Vagina (tissue), 2 donors: ENCODE measurements around the gene MBD5. TPM values are rescaled to one million over a fixed set of nuclear protein-coding genes. Genes with fewer than 3 reads are reported as not detected.

ENCODE experiments used
- DNase-seq, 2 donors: peaks; one replicate each; pipeline ENCODE4 v3.0.0-alpha.2; 2017; ENCODE audit errors: extremely low spot score in 2 of 2
- H3K27ac ChIP-seq: fragments of 200-600 bp; sonication (generic); one replicate; pipeline ENCODE4 v1.5.1; 2019
- H3K27me3 ChIP-seq: fragments of 200-600 bp; sonication (generic); one replicate; pipeline ENCODE4 v1.5.1; 2019
- H3K36me3 ChIP-seq, 2 donors: fragments of 200-600 bp; sonication (generic); one replicate each; pipeline ENCODE4 v1.5.1; 2017 to 2019
- H3K4me1 ChIP-seq: fragments of 200-600 bp; sonication (generic); one replicate; pipeline ENCODE4 v1.5.1; 2019
- H3K4me3 ChIP-seq, 2 donors: fragments of 200-600 bp; sonication (generic); 1 replicate in 1 of 2; 2 replicates in 1 of 2; pipeline ENCODE4 v1.5.1; 2016 to 2019
- H3K9me3 ChIP-seq: fragments of 200-600 bp; sonication (generic); one replicate; pipeline ENCODE4 v1.5.1; 2019
- POLR2A ChIP-seq, 2 donors: fragments of 450-650 bp; IDR thresholded peaks; one replicate each; pipeline ENCODE4 v1.6.1; 2017; ENCODE audit warnings: antibody characterized with exemption in 2 of 2, mild to moderate bottlenecking in 2 of 2, moderate library complexity in 2 of 2
- POLR2AphosphoS5 ChIP-seq, 2 donors: sonication (generic); formaldehyde crosslinking; IDR thresholded peaks; one replicate each; pipeline ENCODE4 v1.9.0; 2017; ENCODE audit warnings: antibody characterized with exemption in 2 of 2, mild to moderate bottlenecking in 2 of 2, low read depth in 1 of 2; ENCODE audit not compliant: insufficient read depth in 1 of 2
- intact Hi-C: fragments of 100-400 bp; cut with DNase I; formaldehyde crosslinking; loops from one replicate; pipeline ENCODE4 v1.15.1; 2023
- total RNA-seq: library from RNA; depleted of rRNA; stranded (reverse); fragments of >200 nt; gene quantifications from one replicate; pipeline ENCODE4 v1.2.3, GENCODE V29; 2016
- TF ChIP-seq, protein P1 (sequence below), 3 experiments: fragments of 450-650 bp in 2 of 3; fragments of 200-600 bp in 1 of 3; sonication (generic) in 1 of 3; IDR thresholded peaks; one replicate each; pipeline ENCODE4 v1.5.1; 2017 to 2019; ENCODE audit warnings: antibody characterized with exemption in 3 of 3, mild to moderate bottlenecking in 2 of 3, moderate library complexity in 2 of 3

MBD5 gene
- total RNA-seq, 1 donor from 2014 or later: 32.7 TPM

DNA sequence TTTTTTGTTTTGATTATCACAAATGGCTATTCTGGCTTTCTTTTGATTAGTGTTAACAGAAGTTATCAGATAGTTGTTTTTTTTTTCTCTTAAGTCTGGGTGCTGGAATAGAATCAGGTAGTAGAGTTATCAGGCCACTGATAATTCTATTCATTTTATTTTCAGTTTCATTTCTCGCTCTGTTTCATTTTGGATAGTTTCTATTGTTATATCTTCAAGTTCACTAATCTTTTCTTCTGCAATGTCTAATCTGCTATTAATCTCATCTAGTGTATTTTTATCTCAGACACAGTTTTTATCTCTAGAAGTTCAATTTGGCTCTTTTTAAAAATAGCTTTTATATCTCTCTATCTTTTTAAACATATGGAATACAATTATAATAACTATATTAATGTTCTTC, 381.9 kb downstream of the MBD5 start:
- Histone ChIP-seq H3K27me3 (no peaks in the 10 kb centered on the region), H3K9me3 (no peaks in the 10 kb centered on the region), H3K27ac (no peak overlapping the region), H3K36me3 (no peaks in the 10 kb centered on the region), H3K4me1 (no peaks in the 10 kb centered on the region), H3K4me3 (no peak overlapping the region)
- DNase-seq: no peak
- intact Hi-C loops: no loop called here
- no peak for TF ChIP-seq POLR2AphosphoS5 (IDR thresholded peaks at IDR 0.05; ENCODE audit: insufficient read depth in 1 of 2, low read depth in 1 of 2)

DNA sequence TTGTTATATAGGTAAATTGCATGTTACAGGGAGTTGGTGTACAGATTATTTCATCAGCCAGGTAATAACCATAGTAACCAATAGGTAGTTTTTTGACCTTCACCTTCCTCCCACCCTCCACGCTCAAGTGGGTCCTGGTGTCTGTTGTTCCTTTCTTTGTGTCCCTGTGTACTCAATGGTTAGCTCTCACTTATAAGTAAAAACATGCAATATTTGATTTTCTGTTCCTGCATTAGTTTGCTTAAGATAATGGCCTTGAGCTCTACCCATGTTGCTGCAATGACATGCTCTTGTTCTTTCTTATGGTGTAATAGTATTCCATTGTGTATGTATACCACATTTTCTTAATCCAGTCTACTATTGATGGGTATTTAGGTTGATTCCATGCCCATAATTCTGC, 390.0 kb downstream of the MBD5 start:
- no peaks in the 10 kb centered on the region for H3K4me1 ChIP-seq
- intact Hi-C loops: no loop called here
- no peaks in the 10 kb centered on the region for H3K36me3 ChIP-seq
- no peak for DNase-seq
- no peaks in the 10 kb centered on the region for H3K27me3 ChIP-seq
- H3K4me3 ChIP-seq: no peak overlapping the region
- H3K27ac ChIP-seq: no peak overlapping the region
- peaks cover 12% of the 10 kb centered on the region for H3K9me3 ChIP-seq
- no peak for TF ChIP-seq POLR2AphosphoS5 (IDR thresholded peaks at IDR 0.05; ENCODE audit: insufficient read depth in 1 of 2, low read depth in 1 of 2)
- TF ChIP-seq, protein P1, sequence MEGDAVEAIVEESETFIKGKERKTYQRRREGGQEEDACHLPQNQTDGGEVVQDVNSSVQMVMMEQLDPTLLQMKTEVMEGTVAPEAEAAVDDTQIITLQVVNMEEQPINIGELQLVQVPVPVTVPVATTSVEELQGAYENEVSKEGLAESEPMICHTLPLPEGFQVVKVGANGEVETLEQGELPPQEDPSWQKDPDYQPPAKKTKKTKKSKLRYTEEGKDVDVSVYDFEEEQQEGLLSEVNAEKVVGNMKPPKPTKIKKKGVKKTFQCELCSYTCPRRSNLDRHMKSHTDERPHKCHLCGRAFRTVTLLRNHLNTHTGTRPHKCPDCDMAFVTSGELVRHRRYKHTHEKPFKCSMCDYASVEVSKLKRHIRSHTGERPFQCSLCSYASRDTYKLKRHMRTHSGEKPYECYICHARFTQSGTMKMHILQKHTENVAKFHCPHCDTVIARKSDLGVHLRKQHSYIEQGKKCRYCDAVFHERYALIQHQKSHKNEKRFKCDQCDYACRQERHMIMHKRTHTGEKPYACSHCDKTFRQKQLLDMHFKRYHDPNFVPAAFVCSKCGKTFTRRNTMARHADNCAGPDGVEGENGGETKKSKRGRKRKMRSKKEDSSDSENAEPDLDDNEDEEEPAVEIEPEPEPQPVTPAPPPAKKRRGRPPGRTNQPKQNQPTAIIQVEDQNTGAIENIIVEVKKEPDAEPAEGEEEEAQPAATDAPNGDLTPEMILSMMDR (IDR thresholded peaks at IDR 0.05): no peak
- no peak for TF ChIP-seq POLR2A (IDR thresholded peaks at IDR 0.05)

DNA sequence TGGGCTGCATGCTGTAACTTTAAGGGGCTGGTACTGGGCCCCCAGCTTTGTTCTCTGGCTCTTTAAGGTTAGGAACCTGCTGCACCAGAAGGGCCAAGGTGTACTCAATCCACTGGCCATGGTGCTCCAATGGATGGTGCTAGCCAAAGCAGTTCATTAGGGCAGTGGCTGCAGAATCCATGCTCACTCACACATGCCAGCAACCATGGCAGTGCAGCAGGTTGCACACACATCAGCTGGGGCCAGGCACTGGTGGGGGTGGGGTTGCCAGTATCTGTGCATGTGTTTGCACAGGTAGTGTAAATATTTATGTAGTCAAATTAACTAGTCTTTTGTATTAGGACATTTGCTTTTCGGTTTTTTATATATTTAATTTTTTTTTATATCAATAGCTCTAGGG, 395.4 kb downstream of the MBD5 start:
- Histone ChIP-seq H3K4me1 (no peaks in the 10 kb centered on the region), H3K36me3 (no peaks in the 10 kb centered on the region), H3K27me3 (no peaks in the 10 kb centered on the region), H3K4me3 (no peak overlapping the region), H3K27ac (no peak overlapping the region), H3K9me3 (peaks cover 14% of the 10 kb centered on the region)
- intact Hi-C loops: no loop called here
- no peak for DNase-seq
- no peak for TF ChIP-seq POLR2AphosphoS5 (IDR thresholded peaks at IDR 0.05; ENCODE audit: insufficient read depth in 1 of 2, low read depth in 1 of 2)
- no peak for TF ChIP-seq POLR2A (IDR thresholded peaks at IDR 0.05)
- TF ChIP-seq, protein P1 (IDR thresholded peaks at IDR 0.05): no peak

DNA sequence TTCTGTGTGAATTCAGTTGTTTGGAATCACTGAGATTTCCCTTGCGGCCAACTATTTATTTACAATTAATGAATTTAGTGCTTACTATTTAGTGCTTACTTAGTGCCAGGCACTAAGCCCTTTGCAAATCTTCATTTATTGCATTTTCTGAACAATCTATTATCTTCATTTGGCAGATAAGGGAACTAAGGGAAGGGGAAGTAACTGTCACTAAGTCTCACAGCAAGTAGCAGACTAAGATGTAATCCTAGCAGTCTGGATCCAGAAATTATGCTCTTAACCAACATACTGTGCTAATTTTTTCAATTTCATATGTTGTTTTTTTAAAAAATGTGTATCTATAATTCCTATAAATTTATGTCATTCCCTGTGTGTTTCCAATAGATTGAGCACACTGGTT, 409.2 kb downstream of the MBD5 start:
- intact Hi-C loops: no loop called here
- no peaks in the 10 kb centered on the region for H3K9me3 ChIP-seq
- H3K36me3 ChIP-seq: no peaks in the 10 kb centered on the region
- H3K4me3 ChIP-seq: no peak overlapping the region
- no peaks in the 10 kb centered on the region for H3K4me1 ChIP-seq
- TF ChIP-seq POLR2AphosphoS5 (IDR thresholded peaks at IDR 0.05; ENCODE audit: insufficient read depth in 1 of 2, low read depth in 1 of 2) (no peak), POLR2A (IDR thresholded peaks at IDR 0.05) (no peak)
- TF ChIP-seq, protein P1 (IDR thresholded peaks at IDR 0.05): no peak
- no peaks in the 10 kb centered on the region for H3K27me3 ChIP-seq
- DNase-seq: no peak
- H3K27ac ChIP-seq: no peak overlapping the region

DNA sequence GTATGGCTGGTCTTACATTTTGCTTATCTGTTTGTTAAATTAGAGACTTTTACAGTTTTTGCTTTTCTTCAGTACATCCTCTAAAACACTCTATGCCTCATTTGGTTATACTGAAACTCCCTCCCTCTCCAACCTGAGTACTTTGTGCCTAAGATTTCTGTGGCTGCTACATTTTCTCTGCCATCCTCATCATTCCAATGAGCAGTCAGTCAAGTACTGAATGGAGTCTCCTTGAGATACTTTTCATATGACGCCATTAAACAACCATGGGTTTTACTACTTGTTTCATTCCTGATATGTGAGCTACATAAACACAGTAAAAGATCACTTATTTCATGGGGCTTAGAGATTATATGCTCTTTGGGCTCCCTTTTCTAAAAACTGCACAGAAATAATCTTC, 427.0 kb downstream of the MBD5 start:
- intact Hi-C loops: no loop called here
- Histone ChIP-seq H3K27me3 (no peaks in the 10 kb centered on the region), H3K4me1 (no peaks in the 10 kb centered on the region), H3K36me3 (no peaks in the 10 kb centered on the region), H3K9me3 (no peaks in the 10 kb centered on the region), H3K4me3 (no peak overlapping the region), H3K27ac (no peak overlapping the region)
- DNase-seq: no peak
- TF ChIP-seq, protein P1 (IDR thresholded peaks at IDR 0.05): no peak
- TF ChIP-seq POLR2AphosphoS5 (IDR thresholded peaks at IDR 0.05; ENCODE audit: insufficient read depth in 1 of 2, low read depth in 1 of 2): no peak
- TF ChIP-seq POLR2A (IDR thresholded peaks at IDR 0.05): no peak

DNA sequence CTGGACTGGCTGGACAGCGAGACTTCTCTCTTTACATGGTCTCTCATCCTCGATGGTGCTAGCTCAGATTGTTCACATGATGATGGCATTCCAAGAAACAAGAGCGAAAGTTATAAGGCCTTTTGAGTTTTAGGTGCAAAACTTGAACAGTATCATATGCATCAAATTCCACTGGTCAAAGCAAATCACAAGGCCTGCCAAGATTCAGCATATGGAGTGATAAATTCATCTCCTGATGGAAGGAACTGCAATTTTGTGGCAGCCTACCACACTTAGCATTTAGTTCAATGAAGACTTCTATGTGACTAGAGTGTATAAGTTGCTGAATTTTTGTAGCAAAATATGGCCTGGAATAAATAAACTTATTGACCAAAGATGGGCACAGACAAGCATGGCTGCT, 429.6 kb downstream of the MBD5 start:
- Histone ChIP-seq H3K4me1 (no peaks in the 10 kb centered on the region), H3K9me3 (no peaks in the 10 kb centered on the region), H3K27ac (no peak overlapping the region), H3K27me3 (no peaks in the 10 kb centered on the region), H3K36me3 (no peaks in the 10 kb centered on the region), H3K4me3 (no peak overlapping the region)
- DNase-seq: no peak
- intact Hi-C loops: no loop called here
- TF ChIP-seq POLR2A (IDR thresholded peaks at IDR 0.05) (no peak), POLR2AphosphoS5 (IDR thresholded peaks at IDR 0.05; ENCODE audit: insufficient read depth in 1 of 2, low read depth in 1 of 2) (no peak)
- TF ChIP-seq, protein P1 (IDR thresholded peaks at IDR 0.05): no peak
